ENCODE results near the gene PAM. TPM values are rescaled to one million over a fixed set of nuclear protein-coding genes. Genes with fewer than 3 reads are reported as not detected.

PAM gene
- polyA plus RNA-seq, 1 donor (not counting 4 experiments of a cell fraction or from before 2014, with no cell fraction given), result 149 TPM

GRCh38 chr5:102715082-102715807 is 39.9 kb upstream of the PAM start:
- no peak overlapping the region for H2AFZ ChIP-seq (ENCODE audit: control insufficient read depth, low read length)
- peak overlapping the region; percentile 34 for H3K4me2 ChIP-seq (ENCODE audit: control insufficient read depth, extremely low read depth, insufficient read depth, low read depth, low read length)
- no peaks in the 10 kb centered on the region for H3K9me3 ChIP-seq (ENCODE audit: control insufficient read depth, low read depth, low read length)
- TF ChIP-seq EZH2 (IDR thresholded peaks at IDR 0.05; ENCODE audit: low read length), result no peak
- TF ChIP-seq CTCF (optimal IDR thresholded peaks at IDR 0.05 in 1 of 3, IDR thresholded peaks at IDR 0.05 in 1 of 3, conservative IDR thresholded peaks at IDR 0.05 in 1 of 3; ENCODE audit: extremely low read depth in 1 of 3, insufficient read depth in 2 of 3, low read length in 3 of 3), result no peak
- H3K27me3 ChIP-seq (ENCODE audit: control insufficient read depth, extremely low read depth, insufficient read depth, low read length), result no peaks in the 10 kb centered on the region
- dilution Hi-C loops (cut with MboI; ENCODE audit: extremely low pct_ligation_motif_present, low sequenced_read_pairs), result no loop called here
- no peak overlapping the region for H3K27ac ChIP-seq (ENCODE audit: control insufficient read depth, insufficient read depth, low read length)
- FAIRE-seq, result peak; percentile 88
- no peaks in the 10 kb centered on the region for H3K9me1 ChIP-seq (ENCODE audit: control insufficient read depth, extremely low read depth, insufficient read depth, low read length)
- H3K9ac ChIP-seq (ENCODE audit: control insufficient read depth, extremely low read depth, insufficient read depth, low read length), result no peak overlapping the region
- H3K4me1 ChIP-seq (ENCODE audit: control insufficient read depth, extremely low read depth, insufficient read depth, low read length), result peaks cover 37% of the 10 kb centered on the region
- H3K79me2 ChIP-seq (ENCODE audit: control insufficient read depth, insufficient read depth, low read length), result no peaks in the 10 kb centered on the region
- no peaks in the 10 kb centered on the region for H3K36me3 ChIP-seq (ENCODE audit: control insufficient read depth in 2 of 2, extremely low read depth in 1 of 2, insufficient read depth in 2 of 2, low read length in 2 of 2)
- no peak overlapping the region for H3K4me3 ChIP-seq (ENCODE audit: control insufficient read depth in 2 of 3, extremely low read depth in 1 of 3, insufficient read depth in 2 of 3, low read depth in 1 of 3, low read length in 3 of 3)
- H4K20me1 ChIP-seq (ENCODE audit: control insufficient read depth, extremely low read depth, insufficient read depth, low read length), result no peaks in the 10 kb centered on the region
- peak; percentile 83 for DNase-seq (ENCODE audit: low read depth, low spot score)

GRCh38 chr5:102716017-102716416 is 39.1 kb upstream of the PAM start:
- no peaks in the 10 kb centered on the region for H3K9me1 ChIP-seq (ENCODE audit: control insufficient read depth, extremely low read depth, insufficient read depth, low read length)
- H3K27me3 ChIP-seq (ENCODE audit: control insufficient read depth, extremely low read depth, insufficient read depth, low read length), result no peaks in the 10 kb centered on the region
- no peak overlapping the region for H2AFZ ChIP-seq (ENCODE audit: control insufficient read depth, low read length)
- no peak overlapping the region for H3K4me3 ChIP-seq (ENCODE audit: control insufficient read depth in 2 of 3, extremely low read depth in 1 of 3, insufficient read depth in 2 of 3, low read depth in 1 of 3, low read length in 3 of 3)
- no peak overlapping the region for H3K4me2 ChIP-seq (ENCODE audit: control insufficient read depth, extremely low read depth, insufficient read depth, low read depth, low read length)
- FAIRE-seq, result no peak
- H3K79me2 ChIP-seq (ENCODE audit: control insufficient read depth, insufficient read depth, low read length), result no peaks in the 10 kb centered on the region
- peaks cover 37% of the 10 kb centered on the region for H3K4me1 ChIP-seq (ENCODE audit: control insufficient read depth, extremely low read depth, insufficient read depth, low read length)
- no peak overlapping the region for H3K9ac ChIP-seq (ENCODE audit: control insufficient read depth, extremely low read depth, insufficient read depth, low read length)
- no peaks in the 10 kb centered on the region for H4K20me1 ChIP-seq (ENCODE audit: control insufficient read depth, extremely low read depth, insufficient read depth, low read length)
- TF ChIP-seq EZH2 (IDR thresholded peaks at IDR 0.05; ENCODE audit: low read length), result no peak
- no peak for TF ChIP-seq CTCF (optimal IDR thresholded peaks at IDR 0.05 in 1 of 3, IDR thresholded peaks at IDR 0.05 in 1 of 3, conservative IDR thresholded peaks at IDR 0.05 in 1 of 3; ENCODE audit: extremely low read depth in 1 of 3, insufficient read depth in 2 of 3, low read length in 3 of 3)
- no peak overlapping the region for H3K27ac ChIP-seq (ENCODE audit: control insufficient read depth, insufficient read depth, low read length)
- H3K36me3 ChIP-seq (ENCODE audit: control insufficient read depth in 2 of 2, extremely low read depth in 1 of 2, insufficient read depth in 2 of 2, low read length in 2 of 2), result no peaks in the 10 kb centered on the region
- no peak for DNase-seq (ENCODE audit: low read depth, low spot score)
- dilution Hi-C loops (cut with MboI; ENCODE audit: extremely low pct_ligation_motif_present, low sequenced_read_pairs), result no loop called here
- no peaks in the 10 kb centered on the region for H3K9me3 ChIP-seq (ENCODE audit: control insufficient read depth, low read depth, low read length)
